HepG2 (cell line): ENCODE data around the gene PDC. TPM values are rescaled to one million over a fixed set of nuclear protein-coding genes. Genes with fewer than 3 reads are reported as not detected.
A peak's percentile ranks its signal among the peaks of the same experiment; 100 is the strongest.

Experiments
- ATAC-seq: fragments of 200-7000 bp; cut with Tn5 transposase; 3 replicates; pipeline ENCODE4 v1.9.1; 2020; ENCODE audit warnings: mild to moderate bottlenecking, moderate library complexity
- BruUV-seq: library from RNA; stranded (reverse); fragments of 400-500 nt; replicated peaks from 2 replicates; lab custom pipeline; 2021; lab: Mats Ljungman, UMichigan
- CTCF ChIA-PET: fragments of 300-600 bp; formaldehyde crosslinking; extraction: SDS; loops from one replicate; lab custom pipeline; 2021; ENCODE audit warnings: low total read pairs, inconsistent platforms, low intra/inter-chr PET ratio; lab: Yijun Ruan, JAX
- POLR2A ChIA-PET: fragments of 350-600 bp; sonication (Branson Sonifier 250); formaldehyde crosslinking; loops from one replicate; lab custom pipeline; 2020; ENCODE audit warnings: antibody characterized with exemption, inconsistent platforms; lab: Yijun Ruan, JAX
- DNase-seq: peaks from one replicate; pipeline ENCODE4 v3.0.0-alpha.2; 2015; ENCODE audit warnings: low spot score
- FAIRE-seq: peaks from 3 replicates; lab custom pipeline; 2011; peaks lifted over from hg19 to GRCh38; lab: Jason Lieb, UNC
- H2AFZ ChIP-seq: one replicate; pipeline ENCODE4 v1.6.1; 2011; ENCODE audit warnings: low read length, inconsistent platforms
- H3K27ac ChIP-seq: fragments of 300-600 bp; 3 replicates; pipeline ENCODE4 v1.8.0; 2011; ENCODE audit warnings: mixed run types, mild to moderate bottlenecking, mixed read lengths, low read length, inconsistent platforms; ENCODE audit not compliant: insufficient read depth; ENCODE audit errors: extremely low read length
- H3K27me3 ChIP-seq, 2 experiments: fragments of 200-600 bp in 1 of 2; 2 replicates in 1 of 2; 3 replicates in 1 of 2; pipeline versions ENCODE4 v1.6.0 to v1.8.0; 2011; ENCODE audit warnings: low read length in 2 of 2, mild to moderate bottlenecking in 2 of 2, moderate library complexity in 2 of 2, inconsistent platforms in 1 of 2; ENCODE audit not compliant: insufficient read depth in 2 of 2, control insufficient read depth in 1 of 2
- H3K36me3 ChIP-seq, 2 experiments: fragments of 200-600 bp in 1 of 2; replicated peaks in 1 of 2; 2 replicates in 1 of 2; 3 replicates in 1 of 2; pipeline versions ENCODE4 v1.5.1 to v1.8.0; 2011; ENCODE audit warnings: low read length in 2 of 2, inconsistent platforms in 1 of 2; ENCODE audit not compliant: insufficient read depth in 2 of 2, control insufficient read depth in 1 of 2
- H3K4me1 ChIP-seq: 2 replicates; pipeline ENCODE4 v1.5.1; 2012; ENCODE audit warnings: low read length, inconsistent platforms; ENCODE audit not compliant: insufficient read depth
- H3K4me2 ChIP-seq: 2 replicates; pipeline ENCODE4 v1.6.0; 2011; ENCODE audit warnings: low read depth, low read length, inconsistent platforms
- H3K4me3 ChIP-seq, 3 experiments: fragments of 200-600 bp in 1 of 3; sonication (generic), shearing (Covaris generic) in 1 of 3; replicated peaks in 1 of 3; 2 replicates each; pipeline ENCODE4 v1.5.1; 2011 to 2016; ENCODE audit warnings: low read length in 3 of 3, inconsistent platforms in 2 of 3, low read depth in 2 of 3, mild to moderate bottlenecking in 2 of 3, control low read depth in 1 of 3, mixed read lengths in 1 of 3; ENCODE audit not compliant: insufficient read depth in 1 of 3
- H3K79me2 ChIP-seq: one replicate; pipeline ENCODE4 v1.6.1; 2011; ENCODE audit warnings: low read length, inconsistent platforms; ENCODE audit not compliant: insufficient read depth
- H3K9ac ChIP-seq: 2 replicates; pipeline ENCODE4 v1.6.0; 2011; ENCODE audit warnings: mild to moderate bottlenecking, low read depth, low read length, inconsistent platforms; ENCODE audit not compliant: insufficient read depth
- H3K9me3 ChIP-seq: 2 replicates; pipeline ENCODE4 v1.5.1; 2012; ENCODE audit warnings: mild to moderate bottlenecking, low read length
- H4K20me1 ChIP-seq: 2 replicates; pipeline ENCODE4 v1.6.0; 2011; ENCODE audit warnings: inconsistent platforms, mild to moderate bottlenecking, low read length, moderate library complexity; ENCODE audit not compliant: insufficient read depth
- MAFF ChIP-seq: IDR thresholded peaks from 2 replicates; pipeline ENCODE4 v1.6.1; 2011; ENCODE audit warnings: low read depth, low read length, improper control_type of control experiment
- MAFK ChIP-seq, 2 experiments: IDR thresholded peaks in 1 of 2; conservative IDR thresholded peaks in 1 of 2; 2 replicates each; pipeline ENCODE4 v1.6.1; 2011; ENCODE audit warnings: improper control_type of control experiment in 2 of 2, low read length in 2 of 2
- MIER3 ChIP-seq: IDR thresholded peaks from 2 replicates; pipeline ENCODE4 v1.6.1; 2016; ENCODE audit warnings: missing compliant biosample characterization, borderline replicate concordance
- NCOA1 ChIP-seq: sonication (generic); formaldehyde crosslinking; IDR thresholded peaks from 2 replicates; pipeline ENCODE4 v1.9.0; 2021; ENCODE audit warnings: missing genetic modification reagents
- SAP130 ChIP-seq: IDR thresholded peaks from 2 replicates; pipeline ENCODE4 v1.6.1; 2016; ENCODE audit warnings: low read depth
- SATB2 ChIP-seq: sonication (generic); formaldehyde crosslinking; IDR thresholded peaks from 2 replicates; pipeline ENCODE4 v1.5.0; 2020; ENCODE audit warnings: missing genetic modification reagents
- XRCC5 ChIP-seq: fragments of 200-400 bp; formaldehyde crosslinking; optimal IDR thresholded peaks from 2 replicates; pipeline ENCODE3; 2017; ENCODE audit warnings: mild to moderate bottlenecking, low read length
- WGBS: methylation state at CpG from one replicate; pipeline ENCODE4 v1.1.6; 2017; ENCODE audit warnings: low lambda C conversion rate; 5-methylcytosine and 5-hydroxymethylcytosine counted together
- in situ Hi-C: cut with HindIII; loops from 2 replicates; pipeline ENCODE4 v1.10.0; 2017; ENCODE audit warnings: low pct_unique_long_range_greater_than_20kb; ENCODE audit not compliant: extremely low pct_ligation_motif_present
- intact Hi-C: fragments of 100-400 bp; cut with micrococcal nuclease; formaldehyde crosslinking; loops from one replicate; pipeline ENCODE4 v1.10.0; 2022; ENCODE audit not compliant: unreplicated experiment
- polyA plus RNA-seq, 8 experiments: library from polyadenylated mRNA; depleted of rRNA in 3 of 8; stranded (reverse) in 7 of 8; unstranded in 1 of 8; fragments of >200 nt; fragmentation: Illumina TruSeq in 4 of 8; extraction: Trizol in 4 of 8; gene quantifications; 2 replicates each; pipeline versions ENCODE4 v1.2.1 to v1.2.3, GENCODE V29; 2011 to 2016; ENCODE audit warnings: low read depth in 4 of 8, missing spikeins in 1 of 8, mixed read lengths in 1 of 8; ENCODE audit not compliant: insufficient read depth in 1 of 8
- total RNA-seq, 5 experiments: library from RNA; depleted of rRNA; stranded (reverse); fragments of >200 nt; fragmentation: Illumina TruSeq; extraction: Trizol; gene quantifications; 2 replicates each; pipeline ENCODE4 v1.2.3, GENCODE V29; 2016; ENCODE audit warnings: low read depth in 1 of 5
- TF ChIP-seq, protein P1 (sequence below): sonication (generic); formaldehyde crosslinking; IDR thresholded peaks from 2 replicates; pipeline ENCODE4 v1.8.0; 2022; ENCODE audit warnings: low read depth, missing genetic modification reagents

PDC gene
- total and polyA plus RNA-seq, 2 of the 13 experiments (the other 11 are each of a cell fraction or from before 2014, with no cell fraction given) = not detected

DNA sequence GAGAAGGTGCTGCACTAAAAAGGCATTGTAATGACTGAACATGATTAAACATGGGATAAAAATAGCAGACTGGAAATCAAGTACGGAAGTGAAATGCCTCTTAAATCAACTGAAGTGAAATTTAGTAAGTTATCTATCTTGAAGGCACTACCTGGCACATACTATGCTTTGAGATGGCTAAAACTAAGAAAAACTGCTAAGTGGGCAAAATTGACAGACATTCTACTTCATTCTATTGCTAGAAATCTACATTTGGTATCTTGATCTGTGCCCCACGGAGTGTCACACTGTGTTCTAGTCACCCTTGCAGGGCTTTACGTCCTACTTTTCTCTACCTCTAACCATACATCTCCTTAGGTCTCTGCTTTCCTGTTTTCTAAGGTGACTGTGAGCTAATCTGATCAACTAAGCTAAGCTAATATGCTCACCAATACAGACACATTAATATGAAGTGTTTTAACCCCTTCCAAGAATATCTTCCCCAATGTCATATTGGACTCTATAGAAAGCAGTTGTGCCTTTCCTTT is 4.1 kb downstream of the PDC start:
- intact Hi-C loops (no loop called here), in situ Hi-C loops (no loop called here)
- 25% methylated on average over 3 of the region's 3 CpGs for WGBS
- DNase-seq (no peak), FAIRE-seq (no peak), ATAC-seq (no peak)
- H4K20me1 ChIP-seq = no peaks in the 10 kb centered on the region
- H3K4me2 ChIP-seq = no peak overlapping the region
- CTCF ChIA-PET = no interaction called here
- no peaks in the 10 kb centered on the region for H3K4me1 ChIP-seq
- no peaks in the 10 kb centered on the region for H3K36me3 ChIP-seq
- H2AFZ ChIP-seq = no peak overlapping the region
- no peak overlapping the region for H3K4me3 ChIP-seq
- POLR2A ChIA-PET = no interaction called here
- H3K79me2 ChIP-seq = no peaks in the 10 kb centered on the region
- H3K9ac ChIP-seq = no peak overlapping the region
- no peak for TF ChIP-seq SATB2 (CRISPR knock-in tag)
- TF ChIP-seq SAP130 (CRISPR knock-in tag) = no peak
- TF ChIP-seq MAFF = peak; percentile 79
- TF ChIP-seq MAFK (conservative IDR thresholded peaks at IDR 0.05 in 1 of 2, IDR thresholded peaks at IDR 0.05 in 1 of 2; ENCODE audit: low read length in 2 of 2) = peak; percentile 72 to 83
- H3K9me3 ChIP-seq = no peaks in the 10 kb centered on the region
- no peak overlapping the region for H3K27ac ChIP-seq
- BruUV-seq = no TSS peak
- no peaks in the 10 kb centered on the region for H3K27me3 ChIP-seq

DNA sequence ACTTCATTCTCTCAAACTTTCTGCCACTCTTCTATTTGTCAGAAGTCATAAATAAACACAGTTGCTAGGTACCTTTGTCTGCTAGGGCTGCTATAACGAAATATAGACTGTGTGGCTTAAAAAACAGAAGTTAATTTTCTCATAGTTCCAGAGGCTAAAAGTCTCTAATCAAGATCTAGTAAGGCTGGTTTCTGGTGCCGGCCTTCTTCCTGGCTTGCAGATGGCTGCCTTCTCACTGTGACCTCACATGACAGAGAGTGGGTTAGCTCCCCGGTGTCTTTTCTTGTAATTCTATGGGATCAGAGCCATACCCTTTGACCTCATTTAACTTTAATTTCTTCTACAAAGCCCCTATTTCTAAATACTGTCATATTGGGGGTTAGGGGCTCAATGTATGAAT is 5.9 kb downstream of the PDC start:
- no peaks in the 10 kb centered on the region for H3K9me3 ChIP-seq
- no peaks in the 10 kb centered on the region for H3K79me2 ChIP-seq
- BruUV-seq = no TSS peak
- no peak overlapping the region for H3K9ac ChIP-seq
- H3K27me3 ChIP-seq = no peaks in the 10 kb centered on the region
- 28% methylated on average over 3 of the region's 3 CpGs for WGBS
- no peak overlapping the region for H2AFZ ChIP-seq
- DNase-seq (no peak), ATAC-seq (no peak), FAIRE-seq (no peak)
- POLR2A ChIA-PET = no interaction called here
- H3K36me3 ChIP-seq = no peaks in the 10 kb centered on the region
- no peaks in the 10 kb centered on the region for H4K20me1 ChIP-seq
- no peak overlapping the region for H3K27ac ChIP-seq
- intact Hi-C loops = no loop called here
- no peaks in the 10 kb centered on the region for H3K4me1 ChIP-seq
- TF ChIP-seq XRCC5 (no peak), NCOA1 (CRISPR knock-in tag) (no peak), MIER3 (CRISPR knock-in tag) (no peak)
- TF ChIP-seq, protein P1, sequence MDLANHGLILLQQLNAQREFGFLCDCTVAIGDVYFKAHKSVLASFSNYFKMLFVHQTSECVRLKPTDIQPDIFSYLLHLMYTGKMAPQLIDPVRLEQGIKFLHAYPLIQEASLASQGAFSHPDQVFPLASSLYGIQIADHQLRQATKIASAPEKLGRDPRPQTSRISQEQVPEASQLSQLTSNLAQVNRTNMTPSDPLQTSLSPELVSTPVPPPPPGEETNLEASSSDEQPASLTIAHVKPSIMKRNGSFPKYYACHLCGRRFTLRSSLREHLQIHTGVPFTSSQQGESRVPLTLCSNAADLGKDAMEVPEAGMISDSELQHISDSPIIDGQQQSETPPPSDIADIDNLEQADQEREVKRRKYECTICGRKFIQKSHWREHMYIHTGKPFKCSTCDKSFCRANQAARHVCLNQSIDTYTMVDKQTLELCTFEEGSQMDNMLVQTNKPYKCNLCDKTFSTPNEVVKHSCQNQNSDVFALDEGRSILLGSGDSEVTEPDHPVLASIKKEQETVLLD = no peak
- H3K4me2 ChIP-seq = no peak overlapping the region
- in situ Hi-C loops = no loop called here
- CTCF ChIA-PET = no interaction called here
- no peak overlapping the region for H3K4me3 ChIP-seq
